Omental fat pad (tissue), 4 donors: ENCODE results near the gene KRT77. TPM values are rescaled to one million over a fixed set of nuclear protein-coding genes. Genes with fewer than 3 reads are reported as not detected.
"Not testable (repeated sequence)": the region's sequence is repeated elsewhere in the genome, so short reads cannot be mapped to it uniquely, and the experiment has no call there.

Source experiments
- ATAC-seq: fragments of 150-250 bp; one replicate; pipeline ENCODE4 v1.9.1; 2016; ENCODE audit warnings: mild to moderate bottlenecking, moderate library complexity; ENCODE audit not compliant: low FRiP score
- DNase-seq: peaks from one replicate; pipeline ENCODE4 v3.0.0-alpha.2; 2019; ENCODE audit warnings: low spot score
- CTCF ChIP-seq, 3 donors: fragments of 450-650 bp; IDR thresholded peaks; one replicate each; pipeline ENCODE4 v1.5.1; 2016 to 2017; ENCODE audit warnings: antibody characterized with exemption in 3 of 3, mild to moderate bottlenecking in 3 of 3, moderate library complexity in 2 of 3
- total RNA-seq, 4 donors: library from RNA; depleted of rRNA; stranded (reverse); fragments of >200 nt; gene quantifications; one replicate each; pipeline ENCODE4 v1.1.0, GENCODE V29; 2016

KRT77 gene
- total RNA-seq, 4 donors from 2014 or later = not detected

- DNase-seq (no peak), ATAC-seq (no peak)
- TF ChIP-seq CTCF (IDR thresholded peaks at IDR 0.05) = no peak
Observed at GRCh38 chr12:52714887-52715281, 11.6 kb upstream of the KRT77 start.

- ATAC-seq = no peak
- TF ChIP-seq CTCF (IDR thresholded peaks at IDR 0.05) = no peak
- DNase-seq = no peak
Observed at GRCh38 chr12:52713960-52714886, 10.9 kb upstream of the KRT77 start.

GRCh38 chr12:52712122-52712521 is 8.8 kb upstream of the KRT77 start:
- ATAC-seq, DNase-seq: not testable (repeated sequence)

GRCh38 chr12:52710730-52711129 is 7.4 kb upstream of the KRT77 start:
- no peak for DNase-seq
- ATAC-seq = no peak
- TF ChIP-seq CTCF (IDR thresholded peaks at IDR 0.05) = no peak

- DNase-seq = no peak
- no peak for ATAC-seq
Observed at GRCh38 chr12:52708010-52708409, 4.7 kb upstream of the KRT77 start.

GRCh38 chr12:52704464-52704863 is 1.1 kb upstream of the KRT77 start:
- no peak for TF ChIP-seq CTCF (IDR thresholded peaks at IDR 0.05)
- DNase-seq (no peak), ATAC-seq (no peak)

More at GRCh38 chr12:52708010-52708409, 4.7 kb upstream of the KRT77 start:
- no peak for TF ChIP-seq CTCF (IDR thresholded peaks at IDR 0.05)

GRCh38 chr12:52703878-52704277 is 554 bp upstream of the KRT77 start:
- ATAC-seq = no peak
- no peak for TF ChIP-seq CTCF (IDR thresholded peaks at IDR 0.05)
- DNase-seq = no peak
